Stomach smooth muscle (tissue), 2 donors: ENCODE data around the gene DCAF4.

ENCODE experiments used
- H3K27ac ChIP-seq: one replicate; pipeline ENCODE4 v1.7.0; 2013; ENCODE audit warnings: mild to moderate bottlenecking, low read length, inconsistent platforms
- H3K27me3 ChIP-seq, 2 donors: one replicate each; pipeline ENCODE4 v1.7.0; 2013; ENCODE audit warnings: low read length in 2 of 2; ENCODE audit not compliant: insufficient read depth in 2 of 2, control insufficient read depth in 1 of 2
- H3K36me3 ChIP-seq, 2 donors: one replicate each; pipeline ENCODE4 v1.7.0; 2013; ENCODE audit warnings: low read length in 2 of 2; ENCODE audit not compliant: control insufficient read depth in 2 of 2, insufficient read depth in 2 of 2
- H3K4me1 ChIP-seq: one replicate; pipeline ENCODE4 v1.7.0; 2013; ENCODE audit warnings: low read length; ENCODE audit not compliant: control insufficient read depth, insufficient read depth
- H3K4me3 ChIP-seq, 2 donors: one replicate each; pipeline ENCODE4 v1.7.0; 2013; ENCODE audit warnings: low read length in 2 of 2
- H3K9ac ChIP-seq, 2 donors: one replicate each; pipeline ENCODE4 v1.7.0; 2013; ENCODE audit warnings: low read length in 2 of 2, mild to moderate bottlenecking in 1 of 2
- H3K9me3 ChIP-seq, 2 donors: one replicate each; pipeline ENCODE4 v1.7.0; 2013; ENCODE audit warnings: low read length in 2 of 2; ENCODE audit not compliant: control insufficient read depth in 2 of 2
- donor health status: healthy.
- donor health status: Pancreatic carcinoma.

The DCAF4 gene

GRCh38 chr14:72929316-72930080 lies 3.2 kb downstream of the DCAF4 start:
- Histone ChIP-seq H3K27me3 (no peaks in the 10 kb centered on the region), H3K27ac (no peak overlapping the region)

GRCh38 chr14:72932893-72933292 lies 6.6 kb downstream of the DCAF4 start:
- peaks cover under 1 to 2% of the 10 kb centered on the region in 2 donors for H3K36me3 ChIP-seq
- no peak overlapping the region for H3K9ac ChIP-seq
- no peaks in the 10 kb centered on the region for H3K27me3 ChIP-seq
- H3K9me3 ChIP-seq, result no peaks in the 10 kb centered on the region
- H3K4me3 ChIP-seq, result no peak overlapping the region
- no peak overlapping the region for H3K27ac ChIP-seq
- no peaks in the 10 kb centered on the region for H3K4me1 ChIP-seq

More at GRCh38 chr14:72929316-72930080, 3.2 kb downstream of the DCAF4 start:
- Histone ChIP-seq H3K9me3 (no peaks in the 10 kb centered on the region), H3K4me3 (no peak overlapping the region), H3K36me3 (no peaks in the 10 kb centered on the region), H3K4me1 (peaks cover 13% of the 10 kb centered on the region), H3K9ac (no peak overlapping the region)

- no peaks in the 10 kb centered on the region for H3K27me3 ChIP-seq
- H3K9ac ChIP-seq, result no peak overlapping the region
- no peaks in the 10 kb centered on the region for H3K4me1 ChIP-seq
- H3K36me3 ChIP-seq, result peaks cover 18 to 35% of the 10 kb centered on the region in 2 donors
- H3K9me3 ChIP-seq, result no peaks in the 10 kb centered on the region
- no peak overlapping the region for H3K27ac ChIP-seq
- no peak overlapping the region for H3K4me3 ChIP-seq
These were observed 13.4 kb downstream of the DCAF4 start for GRCh38 chr14:72939630-72940029.

GRCh38 chr14:72941286-72941985 lies 15.2 kb downstream of the DCAF4 start:
- no peak overlapping the region for H3K9ac ChIP-seq
- H3K27me3 ChIP-seq, result no peaks in the 10 kb centered on the region
- no peaks in the 10 kb centered on the region for H3K4me1 ChIP-seq
- no peak overlapping the region for H3K4me3 ChIP-seq
- H3K9me3 ChIP-seq, result no peaks in the 10 kb centered on the region
- H3K27ac ChIP-seq, result no peak overlapping the region
- peaks cover 18 to 35% of the 10 kb centered on the region in 2 donors for H3K36me3 ChIP-seq

- Histone ChIP-seq H3K9me3 (no peaks in the 10 kb centered on the region), H3K27me3 (no peaks in the 10 kb centered on the region), H3K4me1 (no peaks in the 10 kb centered on the region), H3K36me3 (peaks cover 15 to 39% of the 10 kb centered on the region in 2 donors), H3K4me3 (no peak overlapping the region), H3K9ac (no peak overlapping the region), H3K27ac (no peak overlapping the region)
These were observed 16.7 kb downstream of the DCAF4 start for GRCh38 chr14:72942934-72943333.

GRCh38 chr14:72943876-72944430 lies 17.7 kb downstream of the DCAF4 start:
- Histone ChIP-seq H3K27ac (no peak overlapping the region), H3K36me3 (peaks cover 10 to 35% of the 10 kb centered on the region in 2 donors), H3K4me1 (no peaks in the 10 kb centered on the region)

GRCh38 chr14:72945356-72946027 lies 19.2 kb downstream of the DCAF4 start:
- H3K27me3 ChIP-seq, result no peaks in the 10 kb centered on the region
- no peak overlapping the region for H3K27ac ChIP-seq
- H3K9ac ChIP-seq, result no peak overlapping the region
- no peak overlapping the region for H3K4me3 ChIP-seq
- no peaks in the 10 kb centered on the region for H3K9me3 ChIP-seq
- H3K36me3 ChIP-seq, result peaks cover 7 to 31% of the 10 kb centered on the region in 2 donors
- no peaks in the 10 kb centered on the region for H3K4me1 ChIP-seq

More at GRCh38 chr14:72943876-72944430, 17.7 kb downstream of the DCAF4 start:
- no peaks in the 10 kb centered on the region for H3K9me3 ChIP-seq
- no peak overlapping the region for H3K4me3 ChIP-seq
- H3K9ac ChIP-seq, result no peak overlapping the region
- H3K27me3 ChIP-seq, result no peaks in the 10 kb centered on the region

- Histone ChIP-seq H3K4me1 (no peaks in the 10 kb centered on the region), H3K4me3 (no peak overlapping the region), H3K27me3 (no peaks in the 10 kb centered on the region), H3K27ac (no peak overlapping the region), H3K9me3 (no peaks in the 10 kb centered on the region), H3K36me3 (peaks cover 4 to 30% of the 10 kb centered on the region in 2 donors), H3K9ac (no peak overlapping the region)
These were observed 20.2 kb downstream of the DCAF4 start for GRCh38 chr14:72946491-72946890.

GRCh38 chr14:72947366-72948160 lies 21.3 kb downstream of the DCAF4 start:
- no peak overlapping the region for H3K9ac ChIP-seq
- H3K4me1 ChIP-seq, result no peaks in the 10 kb centered on the region
- H3K9me3 ChIP-seq, result no peaks in the 10 kb centered on the region
- no peak overlapping the region for H3K27ac ChIP-seq
- peaks cover 8 to 30% of the 10 kb centered on the region in 2 donors for H3K36me3 ChIP-seq
- H3K27me3 ChIP-seq, result no peaks in the 10 kb centered on the region
- H3K4me3 ChIP-seq, result no peak overlapping the region
